Spleen (tissue), 11 donors: ENCODE results near the gene SEC22C. TPM values are rescaled to one million over a fixed set of nuclear protein-coding genes. Genes with fewer than 3 reads are reported as not detected.

Experiments
- DNase-seq: peaks from one replicate; pipeline ENCODE4 v3.0.0-alpha.2; 2020
- H3K27ac ChIP-seq, 8 donors: fragments of 200-600 bp; sonication (generic) in 7 of 8; 1 replicate in 4 of 8; 2 replicates in 4 of 8; pipeline versions ENCODE4 v1.5.0 to v1.8.0; 2016 to 2021; ENCODE audit warnings: inconsistent platforms in 4 of 8, mild to moderate bottlenecking in 4 of 8, moderate library complexity in 1 of 8
- H3K27me3 ChIP-seq, 7 donors: fragments of 200-600 bp; sonication (generic) in 6 of 7; replicated peaks in 1 of 7; 1 replicate in 4 of 7; 2 replicates in 3 of 7; pipeline versions ENCODE4 v1.5.0 to v1.8.0; 2016 to 2021; ENCODE audit warnings: inconsistent platforms in 3 of 7, mild to moderate bottlenecking in 1 of 7
- H3K36me3 ChIP-seq, 6 donors: fragments of 200-600 bp; sonication (generic) in 5 of 6; 1 replicate in 4 of 6; 2 replicates in 2 of 6; pipeline versions ENCODE4 v1.5.0 to v1.8.0; 2016 to 2021; ENCODE audit warnings: inconsistent platforms in 2 of 6
- H3K4me1 ChIP-seq, 6 donors: fragments of 200-600 bp; sonication (generic) in 5 of 6; 1 replicate in 3 of 6; 2 replicates in 3 of 6; pipeline versions ENCODE4 v1.5.0 to v1.8.0; 2016 to 2021; ENCODE audit warnings: inconsistent platforms in 3 of 6
- H3K4me3 ChIP-seq, 8 donors: fragments of 200-600 bp; sonication (generic) in 7 of 8; 1 replicate in 4 of 8; 2 replicates in 4 of 8; pipeline versions ENCODE4 v1.5.0 to v1.8.0; 2016 to 2021; ENCODE audit warnings: inconsistent platforms in 4 of 8, mild to moderate bottlenecking in 4 of 8, moderate library complexity in 2 of 8
- H3K9me3 ChIP-seq, 8 donors: fragments of 200-600 bp; sonication (generic) in 7 of 8; 1 replicate in 4 of 8; 2 replicates in 4 of 8; pipeline versions ENCODE4 v1.5.0 to v1.8.0; 2016 to 2021; ENCODE audit warnings: inconsistent platforms in 4 of 8
- POLR2A ChIP-seq, 3 donors: fragments of 450-650 bp; IDR thresholded peaks; one replicate each; pipeline ENCODE4 v1.5.1; 2017; ENCODE audit warnings: antibody characterized with exemption in 3 of 3, mild to moderate bottlenecking in 1 of 3
- POLR2AphosphoS5 ChIP-seq, 3 donors: sonication (generic); formaldehyde crosslinking; IDR thresholded peaks; one replicate each; pipeline ENCODE4 v1.5.1; 2017; ENCODE audit warnings: antibody characterized with exemption in 3 of 3
- WGBS, 5 donors: extraction: QIAGEN DNeasy Blood & Tissue Kit in 3 of 5; methylation state at CpG; one replicate each; pipeline versions ENCODE4 v1.1.5 to v1.1.7; 2013 to 2018; 5-methylcytosine and 5-hydroxymethylcytosine counted together
- intact Hi-C: fragments of 100-400 bp; cut with DNase I; formaldehyde crosslinking; loops from one replicate; pipeline ENCODE4 v1.15.0; 2023; ENCODE audit warnings: low total_unique reads
- polyA plus RNA-seq, 3 donors: library from polyadenylated mRNA; stranded (reverse); fragments of 200-250 nt; gene quantifications; one replicate each; pipeline ENCODE4 v1.2.1, GENCODE V29; 2013
- total RNA-seq, 7 donors: library from RNA; depleted of rRNA in 3 of 7; stranded (reverse); fragments of >200 nt in 3 of 7; fragmentation: NEBNext Ultra II Directional in 4 of 7; extraction: Animal tissue kit (Norgen Biotek cat#: 25700) in 4 of 7; gene quantifications; one replicate each; pipeline versions ENCODE4 v1.1.0 to v1.2.1, GENCODE V29; 2016 to 2021
- TF ChIP-seq, protein P1 (sequence below), 11 experiments: fragments of 200-600 bp in 7 of 11; fragments of 450-650 bp in 4 of 11; sonication (generic) in 4 of 11; IDR thresholded peaks in 8 of 11; conservative IDR thresholded peaks in 3 of 11; 1 replicate in 7 of 11; 2 replicates in 4 of 11; pipeline versions ENCODE4 v1.4.0 to v1.8.0; 2016 to 2021; ENCODE audit warnings: antibody characterized with exemption in 11 of 11, inconsistent platforms in 4 of 11, mild to moderate bottlenecking in 1 of 11
- donor health status: healthy with polysubstance abuse.
- donor health status: DM: no; HTN: no; CAD: no; lungs with moderate emphysema.
- donor health status: DM: no; HTN: no; CAD: no.
- donor health status: Bipolar disorder and iron deficiency.
- donor health status: healthy.
- donor health status: DM: no; HTN: no; CAD: no.
- donor health status: DM: yes; HTN: yes; CAD: no.

SEC22C gene
- total and polyA plus RNA-seq, 10 donors, result 13.5 to 58.2 (median 37.8) TPM

DNA sequence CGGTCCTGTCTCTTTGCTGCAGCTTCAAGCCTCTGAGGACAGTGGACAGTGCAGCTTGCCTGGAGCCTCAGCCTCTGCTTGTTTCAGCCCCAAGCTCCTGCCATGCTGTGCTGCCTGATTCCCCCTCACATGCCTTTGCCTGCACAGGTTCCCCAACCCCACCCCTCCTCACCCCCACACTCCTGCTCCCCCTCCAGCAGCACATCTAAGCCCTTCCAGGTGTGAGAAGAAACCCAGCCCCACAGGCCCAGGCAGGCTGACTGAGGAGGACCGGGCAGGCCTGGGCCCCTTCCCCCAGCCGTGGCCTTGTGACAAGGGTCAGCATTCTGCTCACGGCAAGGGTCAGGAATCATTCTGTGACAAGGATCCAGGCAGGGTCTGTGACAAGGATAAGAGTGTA, 56.6 kb downstream of the SEC22C start:
- 86 to 91% (median 88%) methylated on average over 4 of the region's 4 CpGs for WGBS, 5 donors
- DNase-seq, result no peak
- no peaks in the 10 kb centered on the region for H3K36me3 ChIP-seq

GRCh38 chr3:42524751-42525150, 57.0 kb downstream of the SEC22C start:
- no peaks in the 10 kb centered on the region for H3K9me3 ChIP-seq
- DNase-seq, result no peak
- H3K4me3 ChIP-seq, result no peak overlapping the region
- H3K27me3 ChIP-seq, result no peaks in the 10 kb centered on the region
- TF ChIP-seq POLR2AphosphoS5 (IDR thresholded peaks at IDR 0.05), result no peak
- 79 to 100% (median 92%) methylated on average over 2 to 3 of the region's 3 CpGs for WGBS, 5 donors
- intact Hi-C loops, result no loop called here
- H3K4me1 ChIP-seq, result peaks cover 4 to 76% (median 46%) of the 10 kb centered on the region in 6 donors
- H3K27ac ChIP-seq, result peak overlapping the region in 3 of 8 donors; percentile 29 to 80 (median 79)
- H3K36me3 ChIP-seq, result no peaks in the 10 kb centered on the region

More for the DNA sequence above, 56.6 kb downstream of the SEC22C start:
- Histone ChIP-seq H3K27me3 (no peaks in the 10 kb centered on the region), H3K27ac (peak overlapping the region in 3 of 8 donors; percentile 29 to 80 (median 79)), H3K9me3 (no peaks in the 10 kb centered on the region), H3K4me3 (no peak overlapping the region), H3K4me1 (peaks cover 4 to 76% (median 51%) of the 10 kb centered on the region in 6 donors)
- TF ChIP-seq POLR2A (IDR thresholded peaks at IDR 0.05) (no peak), POLR2AphosphoS5 (IDR thresholded peaks at IDR 0.05) (no peak)
- TF ChIP-seq, protein P1, sequence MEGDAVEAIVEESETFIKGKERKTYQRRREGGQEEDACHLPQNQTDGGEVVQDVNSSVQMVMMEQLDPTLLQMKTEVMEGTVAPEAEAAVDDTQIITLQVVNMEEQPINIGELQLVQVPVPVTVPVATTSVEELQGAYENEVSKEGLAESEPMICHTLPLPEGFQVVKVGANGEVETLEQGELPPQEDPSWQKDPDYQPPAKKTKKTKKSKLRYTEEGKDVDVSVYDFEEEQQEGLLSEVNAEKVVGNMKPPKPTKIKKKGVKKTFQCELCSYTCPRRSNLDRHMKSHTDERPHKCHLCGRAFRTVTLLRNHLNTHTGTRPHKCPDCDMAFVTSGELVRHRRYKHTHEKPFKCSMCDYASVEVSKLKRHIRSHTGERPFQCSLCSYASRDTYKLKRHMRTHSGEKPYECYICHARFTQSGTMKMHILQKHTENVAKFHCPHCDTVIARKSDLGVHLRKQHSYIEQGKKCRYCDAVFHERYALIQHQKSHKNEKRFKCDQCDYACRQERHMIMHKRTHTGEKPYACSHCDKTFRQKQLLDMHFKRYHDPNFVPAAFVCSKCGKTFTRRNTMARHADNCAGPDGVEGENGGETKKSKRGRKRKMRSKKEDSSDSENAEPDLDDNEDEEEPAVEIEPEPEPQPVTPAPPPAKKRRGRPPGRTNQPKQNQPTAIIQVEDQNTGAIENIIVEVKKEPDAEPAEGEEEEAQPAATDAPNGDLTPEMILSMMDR (IDR thresholded peaks at IDR 0.05 in 8 of 11, conservative IDR thresholded peaks at IDR 0.05 in 3 of 11), result no peak
- intact Hi-C loops, result no loop called here

DNA sequence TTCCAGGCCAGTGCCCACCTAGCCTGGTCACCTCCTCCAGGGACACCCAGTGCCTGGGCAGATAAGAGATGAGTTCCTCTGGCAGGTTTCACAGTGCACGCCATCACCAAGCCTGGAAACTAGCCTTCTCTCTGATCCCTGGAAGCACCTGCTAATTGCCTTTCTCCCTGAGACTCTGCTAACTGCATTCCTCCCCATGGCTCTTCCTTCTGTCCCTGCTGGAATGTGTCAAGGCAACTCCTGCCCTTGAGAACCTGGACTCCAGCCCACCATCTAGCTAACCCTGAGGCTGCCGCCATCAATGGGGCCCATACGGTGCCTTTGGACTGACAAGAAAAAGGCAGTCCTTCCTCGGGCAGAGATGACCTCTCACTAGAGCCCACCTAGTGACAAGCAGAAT, 60.9 kb downstream of the SEC22C start:
- H3K36me3 ChIP-seq, result no peaks in the 10 kb centered on the region
- H3K4me1 ChIP-seq, result peaks cover 0 to 40% (median 13%) of the 10 kb centered on the region in 6 donors

GRCh38 chr3:42520336-42520735, 61.4 kb downstream of the SEC22C start:
- no peak for DNase-seq
- WGBS, 5 donors, result 43 to 55% (median 49%) methylated on average over 4 of the region's 4 CpGs

More for the DNA sequence above, 60.9 kb downstream of the SEC22C start:
- WGBS, 5 donors, result 83 to 96% (median 87%) methylated on average over 4 of the region's 4 CpGs
- H3K27ac ChIP-seq, result peak overlapping the region in 2 of 8 donors; percentile 11 to 48
- H3K9me3 ChIP-seq, result no peaks in the 10 kb centered on the region
- no peak for DNase-seq
- no peaks in the 10 kb centered on the region for H3K27me3 ChIP-seq
- TF ChIP-seq, protein P1 (IDR thresholded peaks at IDR 0.05 in 8 of 11, conservative IDR thresholded peaks at IDR 0.05 in 3 of 11), result no peak
- TF ChIP-seq POLR2AphosphoS5 (IDR thresholded peaks at IDR 0.05), result no peak
- no peak for TF ChIP-seq POLR2A (IDR thresholded peaks at IDR 0.05)
- H3K4me3 ChIP-seq, result no peak overlapping the region
- intact Hi-C loops, result no loop called here

More at GRCh38 chr3:42520336-42520735, 61.4 kb downstream of the SEC22C start:
- Histone ChIP-seq H3K9me3 (no peaks in the 10 kb centered on the region), H3K27ac (peak overlapping the region in 3 of 8 donors; percentile 11 to 48 (median 35)), H3K36me3 (no peaks in the 10 kb centered on the region), H3K4me3 (no peak overlapping the region), H3K27me3 (no peaks in the 10 kb centered on the region), H3K4me1 (peaks cover 0 to 34% (median 7%) of the 10 kb centered on the region in 6 donors)
- TF ChIP-seq POLR2A (IDR thresholded peaks at IDR 0.05) (no peak), POLR2AphosphoS5 (IDR thresholded peaks at IDR 0.05) (no peak)
- TF ChIP-seq, protein P1 (IDR thresholded peaks at IDR 0.05 in 8 of 11, conservative IDR thresholded peaks at IDR 0.05 in 3 of 11), result no peak
- intact Hi-C loops, result no loop called here
